CD4-positive, alpha-beta T cell treated with Interleukin-2 at 100 ng/mL for 4 hours (primary cell): ENCODE results near the gene UMODL1.

ENCODE experiments used
- DNase-seq: peaks from one replicate; pipeline ENCODE4 v3.0.0-alpha.2; 2020; ENCODE audit warnings: low spot score

The UMODL1 gene

DNA sequence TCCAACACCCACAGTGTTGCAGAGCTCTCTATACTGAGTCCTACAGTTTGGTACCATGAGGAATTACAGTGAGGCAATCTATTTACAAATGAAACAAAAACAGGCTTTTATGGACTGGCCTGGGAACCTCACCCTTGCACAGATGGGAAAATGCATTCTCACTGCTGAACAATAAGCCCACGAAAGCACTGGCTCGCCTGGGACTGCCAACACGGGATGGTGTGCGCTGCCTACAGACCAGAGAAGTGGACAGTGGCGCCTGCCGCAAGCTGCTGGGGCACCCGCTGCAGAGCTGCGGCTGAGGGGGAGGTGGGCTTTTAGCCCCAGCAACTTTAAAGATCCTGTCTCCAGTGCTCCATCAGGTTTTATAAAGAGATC is 119.4 kb downstream of the UMODL1 start:
- no peak for DNase-seq

GRCh38 chr21:42191064-42191463 is 119.9 kb downstream of the UMODL1 start:
- no peak for DNase-seq

GRCh38 chr21:42191696-42192595 is 120.8 kb downstream of the UMODL1 start:
- DNase-seq: peak; percentile 13
